COLO668 (cell line): ENCODE measurements around the gene INTS11.

Experiments
- DNase-seq: peaks from one replicate; lab custom pipeline; 2025; ENCODE audit not compliant: unreplicated experiment; lab: John Stamatoyannopoulos, UW

INTS11 gene

DNA sequence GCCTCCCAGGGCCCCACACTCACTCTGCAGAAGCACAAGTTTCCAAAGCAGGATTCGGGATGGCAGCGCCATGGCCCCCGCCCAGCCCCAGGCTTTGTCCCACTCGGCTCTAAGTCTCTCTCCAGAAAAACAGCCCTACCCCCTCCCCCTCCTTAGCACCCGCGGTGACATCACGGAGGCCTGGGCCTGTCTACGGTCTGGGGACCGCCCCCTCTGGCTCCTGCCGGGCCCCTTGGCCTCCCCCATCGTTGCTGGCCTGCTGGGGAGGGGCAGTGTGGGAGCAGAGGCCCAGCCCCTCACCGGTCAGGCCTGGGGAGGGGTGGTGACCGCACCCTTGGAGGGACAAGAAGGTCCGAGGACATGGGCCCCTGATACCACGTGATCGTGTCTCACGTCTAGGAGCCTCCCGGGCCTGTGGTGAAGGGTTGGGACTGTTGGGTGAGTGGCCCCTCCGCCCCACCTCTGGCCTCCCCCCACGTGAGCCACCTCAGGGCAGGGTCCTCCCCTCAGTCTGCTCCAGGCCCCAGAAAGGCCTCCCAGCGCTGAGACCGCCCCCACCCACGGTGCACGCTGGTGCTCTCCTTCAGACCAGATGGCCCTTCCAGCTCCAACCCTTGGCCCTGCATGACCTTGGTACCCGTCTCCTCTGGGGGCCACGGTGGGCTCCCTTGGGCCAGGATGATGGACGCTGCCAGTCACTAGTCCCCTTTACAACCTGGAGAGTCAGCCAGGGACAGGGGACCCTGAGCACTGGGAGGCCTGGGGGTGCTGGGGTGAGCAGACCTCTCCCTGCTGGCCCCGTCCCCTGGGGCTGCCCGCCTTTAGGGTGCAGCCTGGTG lies 34.2 kb upstream of the INTS11 start, which contains the start of gene MXRA8:
Gene MXRA8, minus strand, starts transcription at position 123 of the 839 bp plus-strand sequence. Its CDS starts 51 bp downstream, at position 72.
- DNase-seq, result no peak

DNA sequence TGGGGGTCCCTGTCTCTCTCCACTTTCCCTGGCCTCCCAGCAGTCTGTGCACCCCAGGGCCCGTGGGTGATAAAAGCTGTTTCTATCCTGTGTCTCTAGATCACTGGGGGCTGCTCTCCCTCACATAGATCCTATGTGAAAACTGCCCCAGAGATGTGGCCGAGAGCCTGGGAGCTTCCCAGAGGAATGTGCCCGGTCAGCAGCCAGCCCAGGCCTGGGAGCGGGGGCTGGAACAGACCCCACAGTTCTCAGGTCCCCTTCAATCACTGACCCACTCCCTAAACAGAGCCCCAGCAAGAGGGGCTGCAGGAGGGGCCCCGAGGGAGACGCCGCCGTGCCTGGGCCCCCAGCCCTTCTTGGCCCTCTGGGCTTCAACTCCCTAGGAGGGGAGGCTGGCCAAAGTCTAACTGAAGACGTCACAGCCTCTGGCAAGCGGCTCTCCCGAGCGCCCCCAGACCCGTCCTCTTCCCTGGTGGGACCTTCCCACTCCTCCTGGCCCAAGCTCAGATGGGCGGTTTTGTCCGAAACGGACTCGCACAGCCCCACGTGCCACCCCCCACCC lies 33.5 kb upstream of the INTS11 start:
- DNase-seq, result no peak

DNA sequence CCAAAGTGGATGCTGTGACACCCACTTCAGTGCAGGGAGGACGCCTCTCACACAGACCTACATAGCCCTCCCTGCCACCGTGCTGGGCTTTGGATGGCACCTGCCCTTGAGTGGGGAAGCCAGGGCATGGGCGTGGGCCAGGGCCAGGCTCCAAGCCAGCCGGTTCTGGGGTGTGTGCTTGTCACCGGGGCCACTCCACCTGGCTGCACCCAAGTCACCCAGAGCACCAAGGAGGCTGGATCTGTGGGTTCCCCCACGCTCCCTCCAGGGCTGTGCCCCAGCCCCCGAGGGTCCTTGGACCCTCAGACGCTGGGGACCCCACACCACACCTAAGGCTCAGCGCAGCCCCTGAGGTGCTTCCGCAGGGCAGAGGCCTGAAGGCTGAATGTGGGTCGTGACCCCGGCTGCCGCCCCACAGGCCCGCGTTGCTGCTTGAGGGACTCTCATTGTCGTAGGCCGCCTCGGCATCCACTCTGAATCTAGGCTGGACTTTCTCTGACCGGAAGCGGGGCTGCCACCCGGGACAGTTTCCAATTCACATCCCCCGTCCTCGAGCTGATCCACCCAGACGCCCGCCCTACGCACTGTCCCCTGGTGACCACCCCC lies 32.4 kb upstream of the INTS11 start:
- DNase-seq, result peak; percentile 75

DNA sequence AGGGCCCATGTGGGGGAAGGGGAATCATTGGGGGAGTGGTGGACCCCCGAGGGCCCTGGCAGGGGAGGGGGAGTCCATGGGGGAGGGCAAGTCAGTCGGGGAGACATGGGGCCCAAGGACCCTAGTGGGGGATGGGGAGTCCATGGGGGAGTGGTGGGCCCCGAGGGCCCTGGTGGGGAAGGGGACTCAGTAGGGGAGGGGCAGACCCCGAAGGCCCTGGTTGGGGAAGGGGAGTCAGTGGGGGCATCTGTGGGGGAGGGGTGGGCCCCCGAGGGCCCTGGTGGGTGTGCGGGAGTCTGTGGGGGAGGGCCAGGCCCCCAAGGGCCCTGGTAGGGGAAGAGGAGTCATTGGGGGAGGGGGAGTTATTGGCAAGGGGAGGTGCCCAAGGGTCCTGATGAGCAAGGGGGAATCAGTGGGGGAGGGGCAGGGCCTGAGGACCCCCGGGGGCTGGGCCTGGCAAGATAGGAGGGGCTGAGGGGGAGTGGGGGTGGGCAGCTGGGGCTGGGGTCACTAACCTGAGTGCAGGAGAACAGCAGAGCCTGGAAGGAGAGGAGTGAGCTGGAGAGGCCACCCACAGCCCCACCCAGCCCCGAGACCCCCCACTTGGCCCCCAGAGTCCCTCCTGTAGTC lies 31.8 kb upstream of the INTS11 start:
- DNase-seq, result no peak

DNA sequence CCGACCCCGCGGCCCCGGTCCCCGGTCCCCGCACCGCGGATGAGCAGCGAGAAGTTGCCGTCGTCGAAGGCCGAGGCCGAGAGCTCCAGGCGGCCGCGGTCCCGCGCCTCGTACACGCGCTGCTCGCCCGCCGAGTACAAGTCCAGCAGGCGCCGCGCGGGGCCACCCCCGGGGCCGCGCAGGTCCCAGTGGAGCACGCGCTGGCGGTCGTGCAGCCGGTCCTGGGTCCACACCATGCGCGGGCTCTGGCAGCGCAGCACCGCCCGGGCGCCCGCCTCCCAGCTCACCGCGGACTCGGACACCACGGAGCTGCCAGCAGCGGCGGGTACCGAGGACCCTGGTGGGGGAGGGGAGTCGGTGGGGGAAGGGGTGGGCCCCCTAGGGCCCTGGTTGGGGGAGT lies 31.0 kb upstream of the INTS11 start:
- peak; percentile 93 for DNase-seq

DNA sequence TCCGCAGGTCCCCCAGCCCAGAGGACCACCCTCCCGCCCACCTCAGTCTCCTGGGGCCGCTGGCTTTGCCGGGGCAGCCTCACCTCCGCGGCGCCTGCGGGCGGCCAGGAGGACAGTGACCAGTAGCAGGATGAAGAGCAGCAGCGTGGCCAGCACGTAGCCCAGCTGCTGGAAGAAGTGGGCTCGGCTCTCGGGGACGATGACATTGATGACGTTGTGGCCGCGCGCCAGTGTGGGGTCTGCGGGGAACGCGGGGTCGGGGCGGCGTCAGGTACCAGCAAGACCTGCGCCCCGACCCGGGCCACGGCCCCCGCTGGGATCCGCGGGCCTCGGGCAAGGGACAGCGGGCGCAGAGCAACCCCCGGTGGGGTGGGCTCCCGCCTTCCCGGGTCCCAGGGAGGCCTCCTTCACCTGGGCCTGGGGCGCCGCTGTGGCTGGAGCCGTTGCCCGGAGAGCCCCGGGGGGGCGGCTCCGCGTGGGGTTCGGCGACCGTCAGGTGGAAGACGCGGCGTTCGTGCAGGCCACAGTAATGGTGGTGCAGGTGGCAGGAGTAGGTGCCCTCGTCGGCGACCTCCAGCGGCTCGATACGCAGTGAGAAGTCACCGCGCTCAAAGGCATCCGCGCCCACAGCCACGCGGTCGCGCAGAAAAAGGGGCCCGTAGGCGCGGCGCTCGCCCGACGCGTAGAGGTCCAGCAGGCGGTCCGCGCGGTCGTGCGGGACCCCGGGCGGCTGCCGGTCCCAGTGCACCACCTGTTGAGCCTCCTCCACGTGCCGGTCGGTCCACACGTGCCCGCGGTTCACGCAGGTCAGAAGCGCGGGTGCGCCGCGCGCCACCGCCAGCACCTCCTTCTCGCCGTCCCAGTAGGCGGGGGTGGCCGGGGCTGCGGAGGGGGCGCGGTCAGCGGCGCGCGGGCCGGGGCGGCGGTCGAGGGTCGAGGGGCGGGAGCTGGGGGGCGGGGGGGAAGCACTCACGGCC lies 30.1 kb upstream of the INTS11 start:
- DNase-seq, result no peak

DNA sequence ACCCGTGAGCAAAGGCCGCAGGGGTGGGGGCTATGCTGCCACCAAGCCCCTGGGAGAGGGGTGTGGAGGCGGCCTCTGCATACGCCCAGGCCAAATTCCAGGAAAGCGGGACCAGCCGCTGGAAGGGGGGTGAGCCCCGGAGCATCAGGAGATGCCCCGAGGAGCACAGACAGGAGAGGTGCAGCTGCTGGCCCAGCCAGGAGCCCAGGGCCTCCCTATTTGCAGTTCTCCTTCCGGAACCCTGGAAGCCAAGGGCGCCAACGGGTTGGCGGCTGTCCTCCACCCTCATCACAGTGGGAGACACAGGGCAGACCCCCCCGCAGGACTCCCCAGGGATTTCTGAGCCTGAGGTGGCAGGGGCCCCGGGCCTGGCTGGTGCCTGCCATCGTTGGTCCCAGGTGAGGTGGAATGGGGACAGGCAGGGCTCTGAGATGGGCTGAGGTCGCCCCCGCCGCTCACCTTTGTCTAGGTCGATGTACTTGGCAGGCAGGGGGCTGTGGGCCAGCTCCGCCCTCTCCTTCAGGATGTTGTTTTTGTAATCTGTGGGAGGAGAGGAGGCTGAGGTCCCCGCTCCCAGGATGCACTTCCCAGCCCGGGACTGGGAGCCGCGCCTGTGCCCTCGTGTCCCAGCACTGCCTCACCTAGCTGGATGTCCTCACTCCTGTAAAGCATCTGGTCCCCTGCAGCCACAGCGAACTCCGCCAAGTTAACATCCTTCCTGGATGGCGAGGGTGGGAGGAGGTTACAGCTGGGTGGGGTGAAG lies 29.1 kb upstream of the INTS11 start:
- peak; percentile 63 for DNase-seq

DNA sequence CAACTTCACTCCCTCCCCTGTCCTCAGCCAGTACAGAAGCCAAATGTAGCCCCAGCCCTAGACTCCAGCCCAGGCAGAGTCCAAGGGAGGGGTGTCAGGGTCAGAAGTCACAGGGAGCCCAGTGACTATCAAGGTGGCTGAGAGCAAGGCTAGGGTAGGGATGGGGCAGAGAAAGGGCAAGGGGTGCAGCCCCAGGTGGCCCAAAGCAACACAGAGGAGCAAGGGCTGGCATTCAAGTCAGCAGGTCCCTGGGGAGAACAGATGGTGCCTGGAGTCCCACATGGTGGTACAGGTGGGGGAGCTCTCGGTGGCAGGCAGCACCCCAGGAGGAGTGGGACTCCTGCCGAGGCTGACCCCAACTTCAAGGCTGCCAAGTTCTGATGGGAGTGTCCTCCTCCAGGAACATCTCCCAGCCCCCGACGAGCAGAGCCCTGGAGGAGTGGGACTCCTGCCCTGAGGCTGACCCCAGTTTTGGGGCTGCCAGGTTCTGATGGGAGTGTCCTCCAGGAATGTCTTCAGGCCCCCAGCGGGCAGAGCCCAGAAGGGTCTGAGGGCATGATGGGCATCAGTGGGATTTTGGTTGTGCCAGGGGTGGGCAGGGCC lies 28.4 kb upstream of the INTS11 start:
- DNase-seq, result no peak

DNA sequence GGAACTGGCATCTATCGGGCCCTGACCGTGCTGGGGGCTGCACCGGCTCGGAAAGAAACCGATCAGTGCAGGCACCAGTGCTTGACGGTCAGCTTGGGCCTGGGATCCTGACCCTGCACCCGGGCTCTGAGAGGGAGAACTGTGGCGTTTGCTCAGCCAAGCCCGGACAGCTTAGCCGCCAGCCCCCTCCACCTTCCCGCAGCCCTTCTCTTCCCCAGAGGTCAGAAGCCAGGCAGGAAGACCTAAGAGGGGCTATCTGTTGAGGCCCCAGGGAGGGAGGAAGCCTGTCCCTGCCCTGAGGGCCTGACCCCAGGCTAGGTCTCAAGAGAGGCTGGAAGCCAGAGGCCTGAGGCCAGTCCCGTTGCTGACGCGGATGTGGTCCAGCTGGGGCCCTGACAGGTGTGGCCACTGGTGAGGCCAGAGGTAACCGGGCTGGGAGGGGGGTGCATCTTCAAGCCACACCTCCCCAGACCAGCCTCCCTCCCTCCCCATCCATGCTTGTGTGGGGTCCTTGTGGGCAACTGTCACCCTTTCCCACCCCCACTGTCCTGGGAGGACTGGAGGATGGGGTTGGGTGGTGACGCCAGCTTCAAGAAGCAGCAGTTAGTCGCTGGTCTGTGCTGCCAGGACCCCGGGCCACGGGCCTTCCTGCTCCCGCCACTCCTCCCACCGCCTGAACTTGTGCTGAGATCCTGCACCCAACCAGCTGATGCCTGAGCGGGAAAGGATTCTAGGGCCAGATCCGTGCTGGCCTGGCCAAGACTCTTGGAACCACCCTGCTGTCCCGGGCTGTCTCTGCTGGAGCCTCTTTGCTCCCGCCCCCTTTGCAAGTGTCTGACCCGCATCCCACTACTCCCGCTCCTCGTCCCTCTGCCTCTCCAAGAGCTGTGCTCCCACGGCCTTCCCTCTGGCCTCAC lies 27.3 kb upstream of the INTS11 start:
- DNase-seq, result no peak

DNA sequence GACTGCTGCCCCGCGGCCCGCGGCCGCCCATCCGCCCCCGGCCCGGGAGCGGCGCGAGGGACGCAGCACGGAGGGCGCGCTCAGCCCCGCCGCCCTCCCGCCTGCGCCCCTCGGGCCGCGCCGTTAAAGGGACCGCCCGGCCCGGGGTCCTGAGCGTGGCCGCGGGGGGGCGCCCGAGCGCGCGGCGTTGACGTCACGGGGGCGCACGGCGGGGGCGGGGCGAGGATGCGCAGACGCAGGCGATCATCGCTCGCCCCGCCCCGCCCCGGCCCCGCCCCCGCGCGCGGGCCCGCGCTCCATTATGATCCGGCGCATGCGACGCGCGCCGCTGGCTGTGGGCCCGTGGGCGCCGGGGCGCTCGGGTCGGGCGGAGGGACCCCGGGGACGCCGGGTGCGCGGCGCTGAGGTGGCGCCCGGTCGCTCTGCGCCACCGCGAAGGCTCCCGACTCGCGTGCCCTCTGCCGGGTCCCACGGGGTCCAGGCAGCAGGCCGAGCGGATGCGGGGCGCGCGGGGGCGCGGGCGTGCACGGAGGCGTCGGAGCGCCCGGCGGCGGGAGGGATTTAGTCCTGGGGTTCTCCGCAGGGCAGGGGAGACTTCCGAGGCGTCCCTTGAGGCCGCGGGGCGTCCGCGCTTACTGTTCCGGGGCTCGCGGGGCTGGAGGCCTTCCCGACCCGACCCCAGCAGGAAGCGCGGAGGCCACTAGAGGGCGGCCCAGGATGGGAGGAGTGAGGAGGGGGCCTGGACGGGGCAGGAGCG lies 25.0 kb upstream of the INTS11 start, which contains the start of gene DVL1:
Gene DVL1, minus strand, starts transcription at position 163 of the 757 bp plus-strand sequence. CDS start 353 bp downstream, outside the sequence.
- DNase-seq, result peak; percentile 91

DNA sequence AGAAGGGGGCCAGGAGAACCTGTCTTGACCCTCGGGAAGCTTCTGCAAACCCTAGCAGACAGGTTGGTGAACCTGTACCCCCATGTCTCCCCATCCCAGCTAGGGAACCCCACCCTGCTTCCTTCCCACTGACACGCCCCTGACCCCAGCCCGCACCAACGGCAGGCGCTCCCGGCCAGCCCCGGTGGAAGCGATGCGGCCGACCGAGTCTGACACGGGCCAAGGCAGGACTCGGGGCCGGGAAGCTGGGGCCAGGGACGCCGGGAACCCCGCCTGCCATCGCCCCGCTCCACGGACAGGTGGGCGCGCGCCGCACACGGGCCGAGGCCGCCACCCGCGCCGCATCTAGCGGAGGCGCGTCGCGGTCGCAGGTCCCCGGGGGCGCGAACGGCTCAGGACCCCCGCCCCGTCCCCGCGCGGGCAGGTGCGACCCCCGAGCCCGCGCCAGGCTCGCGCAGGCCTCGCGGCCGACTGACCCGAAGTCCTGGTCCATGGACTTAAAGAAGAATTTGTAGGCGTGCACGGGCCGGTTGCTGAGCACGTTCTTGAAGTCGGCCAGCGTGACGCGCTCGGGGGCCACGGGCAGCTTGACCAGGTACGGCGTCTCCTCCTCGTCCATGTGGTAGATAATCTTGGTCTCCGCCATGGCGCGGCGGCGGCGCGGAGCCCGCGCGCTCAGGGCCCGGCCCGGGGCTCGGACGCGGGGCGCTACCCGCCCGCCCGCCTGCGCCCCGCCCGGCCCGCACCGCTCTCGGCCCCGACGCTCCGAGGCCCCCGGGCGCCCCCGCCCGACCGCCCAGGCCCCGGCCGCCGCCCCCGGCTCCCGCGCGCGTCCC lies 24.2 kb upstream of the INTS11 start:
- DNase-seq, result peak; percentile 81

DNA sequence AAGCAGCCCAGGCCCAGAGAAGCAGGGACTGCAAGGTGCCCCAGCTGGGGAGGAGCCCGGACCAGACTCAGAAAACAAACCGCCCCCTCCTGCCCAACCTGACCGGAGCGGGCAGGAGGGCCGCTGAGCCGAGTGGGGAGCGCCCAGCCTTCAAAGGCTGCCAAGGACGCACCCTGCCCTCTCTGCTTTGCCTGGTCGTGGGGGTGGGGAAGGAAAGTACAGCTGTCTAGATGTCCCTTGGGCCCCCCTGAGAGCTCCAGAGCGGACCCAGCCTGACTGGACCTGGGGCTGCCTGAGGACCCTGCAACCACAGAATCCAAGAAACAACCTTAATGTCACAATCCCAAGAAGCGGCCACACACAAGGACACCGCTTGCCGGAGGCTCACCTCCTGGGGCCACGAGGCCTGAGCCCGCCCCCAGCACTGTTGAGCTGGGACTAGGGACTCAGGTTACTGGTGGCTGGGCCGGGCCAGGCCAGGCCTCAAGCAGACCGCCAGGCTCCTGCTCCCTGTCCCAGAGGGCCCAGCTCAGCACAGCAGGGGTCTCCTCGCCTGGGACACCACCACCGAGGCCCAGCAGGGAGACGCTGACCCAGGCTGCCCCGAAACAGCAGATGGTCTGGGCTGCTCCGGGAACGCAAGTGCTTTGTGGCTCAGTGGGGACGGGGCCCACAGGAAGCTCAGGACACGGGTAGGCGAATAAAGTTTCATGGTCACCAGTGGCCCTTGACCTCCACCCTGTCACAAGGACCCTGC lies 23.4 kb upstream of the INTS11 start:
- DNase-seq, result peak; percentile 87

DNA sequence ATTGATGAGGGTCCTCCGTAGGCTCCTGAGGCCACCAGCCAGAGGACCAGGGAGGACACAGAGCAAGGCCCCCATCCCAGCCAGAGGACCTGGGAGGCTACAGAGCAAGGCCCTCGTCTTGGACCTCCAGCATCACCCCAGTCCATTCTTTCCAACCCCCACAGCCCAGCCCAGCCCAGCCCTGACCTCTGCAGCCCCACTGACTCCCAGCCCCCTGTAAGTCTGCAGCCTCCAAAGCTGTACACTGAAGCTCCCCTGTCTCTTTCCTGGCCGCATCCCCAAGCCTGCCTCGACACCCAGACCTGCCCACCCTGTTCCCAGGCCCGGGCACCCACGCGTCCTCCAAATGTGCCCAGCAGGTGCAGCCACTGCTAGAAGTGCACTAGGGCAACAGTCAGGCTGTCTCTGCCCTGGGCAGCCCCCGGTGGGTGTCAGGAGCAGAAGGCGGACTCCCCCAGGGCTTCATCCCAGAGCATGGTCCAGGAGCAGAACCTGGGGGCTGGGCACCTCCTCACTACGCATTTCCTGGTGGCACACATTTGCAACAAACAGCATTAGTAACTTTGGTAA lies 22.7 kb upstream of the INTS11 start:
- DNase-seq, result no peak

DNA sequence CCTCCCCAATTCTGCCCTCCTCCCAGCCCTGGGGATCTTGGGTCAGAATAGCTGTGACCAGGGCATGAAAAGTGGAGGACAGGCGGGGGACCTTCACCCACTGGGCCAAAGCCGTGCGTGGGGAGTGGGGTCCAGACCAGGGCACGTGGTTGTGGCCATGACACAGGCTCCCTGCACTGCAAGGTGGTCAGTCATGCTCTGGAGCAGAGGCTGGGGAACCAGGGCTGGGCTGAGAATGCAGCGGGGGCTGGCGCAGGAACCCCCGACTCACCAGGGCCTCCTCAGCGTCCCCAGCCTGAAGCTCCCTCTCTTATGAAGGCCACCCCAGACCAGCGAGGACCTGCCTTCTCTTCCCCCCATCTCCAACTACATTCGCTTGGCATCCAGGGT lies 22.0 kb upstream of the INTS11 start:
- DNase-seq, result no peak

DNA sequence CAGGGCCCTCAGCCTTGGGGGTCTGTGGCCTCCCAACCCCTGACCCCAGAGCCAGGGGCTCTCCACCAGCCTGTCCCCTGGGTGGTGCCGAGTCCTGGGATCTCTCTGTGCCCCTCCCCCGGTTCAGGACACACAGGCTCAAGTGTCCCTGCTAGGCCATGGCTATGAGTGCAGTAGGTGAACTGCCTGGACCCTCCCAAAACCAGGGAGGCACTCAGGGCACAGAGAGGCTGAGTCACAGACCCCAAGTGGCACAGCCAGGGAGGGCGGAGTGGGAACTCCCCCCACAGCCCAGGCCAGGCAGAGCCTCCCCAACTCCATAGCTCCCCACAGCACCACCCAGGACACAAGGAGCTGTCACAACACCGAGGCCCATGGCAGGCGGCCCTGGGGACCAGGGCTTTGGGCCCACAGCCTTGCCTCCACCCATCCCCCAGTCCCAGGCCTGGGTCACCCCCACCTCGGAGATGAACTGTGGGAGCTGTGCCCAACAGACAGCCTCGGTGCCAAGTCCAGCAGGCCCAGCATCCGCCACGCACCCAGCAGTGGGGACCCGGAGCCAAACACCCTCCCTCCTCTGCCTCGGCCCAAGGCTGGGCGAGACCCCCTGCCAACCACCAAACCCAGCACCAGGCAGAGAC lies 21.5 kb upstream of the INTS11 start:
- DNase-seq, result no peak
